Brain microvascular endothelial cell (primary cell): ENCODE results near the gene INCENP.

ENCODE experiments used
- DNase-seq: peaks from one replicate; pipeline ENCODE4 v3.0.0-alpha.2; 2020
- H3K27ac ChIP-seq: fragments of 250-450 bp; sonication (Bioruptor Pico); 2 replicates; pipeline ENCODE4 v1.5.1; 2020; ENCODE audit warnings: mild to moderate bottlenecking, moderate library complexity
- H3K27me3 ChIP-seq: fragments of 250-450 bp; sonication (Bioruptor Pico); replicated peaks from 2 replicates; pipeline ENCODE4 v1.5.1; 2020; ENCODE audit warnings: mild to moderate bottlenecking
- H3K36me3 ChIP-seq: fragments of 250-450 bp; sonication (Bioruptor Pico); replicated peaks from 2 replicates; pipeline ENCODE4 v1.5.1; 2020; ENCODE audit warnings: mild to moderate bottlenecking
- H3K4me3 ChIP-seq: 2 replicates; pipeline ENCODE4 v1.5.1; 2011; ENCODE audit warnings: low read depth, mild to moderate bottlenecking, control low read depth, low read length, moderate library complexity
- in situ Hi-C: cut with HindIII; loops from 2 replicates; pipeline ENCODE4 v1.10.0; 2017; ENCODE audit warnings: low sequenced_read_pairs, low pct_ligation_motif_present
- TF ChIP-seq, protein P1 (sequence below): IDR thresholded peaks from 2 replicates; pipeline ENCODE4 v1.5.1; 2011; ENCODE audit warnings: low read depth, mild to moderate bottlenecking, moderate library complexity, low read length, control low read depth, inconsistent platforms; ENCODE audit errors: missing control alignments

The INCENP gene

DNA sequence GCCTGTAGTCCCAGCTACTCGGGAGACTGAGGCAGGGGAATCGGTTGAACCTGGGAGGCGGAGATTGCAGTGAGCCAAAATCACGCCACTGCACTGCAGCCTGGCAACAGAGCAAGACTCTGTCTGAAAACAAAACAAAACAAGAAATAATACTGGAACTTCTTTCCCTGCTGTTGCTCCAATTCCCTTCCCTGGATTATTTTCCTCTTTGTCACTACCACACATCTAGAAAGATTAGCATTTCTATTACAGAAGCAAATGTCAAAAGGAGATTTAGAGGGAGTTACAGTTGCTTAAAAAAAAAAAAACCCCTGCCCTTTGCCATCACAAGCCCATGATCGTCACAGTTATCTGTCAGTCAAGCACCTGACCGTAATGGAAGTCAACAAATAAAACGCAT lies 48.5 kb downstream of the INCENP start:
- Histone ChIP-seq H3K27me3 (no peaks in the 10 kb centered on the region), H3K27ac (no peak overlapping the region), H3K4me3 (no peak overlapping the region), H3K36me3 (no peaks in the 10 kb centered on the region)
- in situ Hi-C loops = no loop called here
- TF ChIP-seq, protein P1, sequence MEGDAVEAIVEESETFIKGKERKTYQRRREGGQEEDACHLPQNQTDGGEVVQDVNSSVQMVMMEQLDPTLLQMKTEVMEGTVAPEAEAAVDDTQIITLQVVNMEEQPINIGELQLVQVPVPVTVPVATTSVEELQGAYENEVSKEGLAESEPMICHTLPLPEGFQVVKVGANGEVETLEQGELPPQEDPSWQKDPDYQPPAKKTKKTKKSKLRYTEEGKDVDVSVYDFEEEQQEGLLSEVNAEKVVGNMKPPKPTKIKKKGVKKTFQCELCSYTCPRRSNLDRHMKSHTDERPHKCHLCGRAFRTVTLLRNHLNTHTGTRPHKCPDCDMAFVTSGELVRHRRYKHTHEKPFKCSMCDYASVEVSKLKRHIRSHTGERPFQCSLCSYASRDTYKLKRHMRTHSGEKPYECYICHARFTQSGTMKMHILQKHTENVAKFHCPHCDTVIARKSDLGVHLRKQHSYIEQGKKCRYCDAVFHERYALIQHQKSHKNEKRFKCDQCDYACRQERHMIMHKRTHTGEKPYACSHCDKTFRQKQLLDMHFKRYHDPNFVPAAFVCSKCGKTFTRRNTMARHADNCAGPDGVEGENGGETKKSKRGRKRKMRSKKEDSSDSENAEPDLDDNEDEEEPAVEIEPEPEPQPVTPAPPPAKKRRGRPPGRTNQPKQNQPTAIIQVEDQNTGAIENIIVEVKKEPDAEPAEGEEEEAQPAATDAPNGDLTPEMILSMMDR = no peak
- no peak for DNase-seq

DNA sequence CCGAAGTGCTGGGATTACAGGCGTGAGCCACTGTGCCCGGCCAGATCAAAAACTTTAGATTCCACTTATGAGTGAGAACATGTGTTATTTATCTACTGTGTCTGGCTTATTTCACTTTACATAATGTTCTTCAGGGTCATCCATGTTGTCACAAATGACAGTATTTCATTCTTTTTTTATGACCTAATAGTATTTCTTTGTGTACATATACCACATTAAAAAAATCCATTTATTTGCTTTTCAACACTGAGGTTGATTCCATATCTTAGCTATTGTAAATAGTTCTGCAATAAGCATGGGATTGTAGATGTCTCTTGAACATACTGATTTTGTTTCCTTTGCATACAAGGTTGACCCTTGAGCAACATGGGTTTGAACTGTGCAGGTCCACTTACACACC lies 53.0 kb downstream of the INCENP start:
- no peaks in the 10 kb centered on the region for H3K36me3 ChIP-seq
- TF ChIP-seq, protein P1 = no peak
- H3K27ac ChIP-seq = no peak overlapping the region
- no peak overlapping the region for H3K4me3 ChIP-seq
- DNase-seq = no peak
- in situ Hi-C loops = no loop called here
- H3K27me3 ChIP-seq = peaks cover 3% of the 10 kb centered on the region

DNA sequence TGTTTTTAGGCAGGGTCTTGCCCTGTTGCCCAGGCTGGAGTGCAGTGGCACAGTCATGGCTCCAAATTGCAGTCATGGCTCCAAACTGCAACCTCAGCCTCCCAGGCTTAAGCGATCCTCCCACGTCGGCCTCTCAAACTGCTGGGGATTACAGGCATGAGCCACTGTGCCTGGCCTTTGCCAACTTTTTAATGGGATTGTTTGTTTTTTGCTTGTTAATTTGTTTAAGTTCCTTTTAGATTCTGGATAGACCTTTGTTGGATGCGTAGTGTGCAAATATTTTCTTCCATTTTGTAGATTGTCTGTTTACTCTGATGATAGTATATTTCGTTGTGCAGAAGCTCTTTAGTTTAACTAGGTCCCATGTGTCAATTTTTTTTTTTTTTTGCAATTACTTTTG lies 56.2 kb downstream of the INCENP start:
- TF ChIP-seq, protein P1 = no peak

DNA sequence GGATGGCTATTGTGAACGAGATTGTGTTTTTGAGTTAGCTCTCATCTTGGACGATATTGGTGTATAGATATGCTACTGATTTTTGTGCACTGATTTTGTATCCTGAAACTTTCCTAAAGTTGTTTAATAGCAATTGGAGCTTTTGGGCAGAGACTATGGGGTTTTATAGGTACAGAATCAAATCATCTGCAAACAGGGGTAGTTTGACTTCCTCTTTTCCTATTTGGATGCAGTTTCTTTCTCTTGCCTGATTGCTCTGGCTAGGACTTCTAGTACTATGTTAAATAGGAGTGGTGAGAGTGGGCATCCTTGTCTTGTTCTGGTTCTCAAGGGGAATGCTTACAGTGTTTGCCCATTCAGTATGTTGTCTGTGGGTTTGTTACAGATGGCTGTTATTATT lies 57.3 kb downstream of the INCENP start:
- no peaks in the 10 kb centered on the region for H3K36me3 ChIP-seq
- DNase-seq = no peak
- no peak overlapping the region for H3K4me3 ChIP-seq
- H3K27me3 ChIP-seq = peaks cover 3% of the 10 kb centered on the region
- H3K27ac ChIP-seq = no peak overlapping the region
- TF ChIP-seq, protein P1 = no peak
- in situ Hi-C loops = no loop called here

More for the DNA sequence above, 56.2 kb downstream of the INCENP start:
- in situ Hi-C loops = no loop called here
- no peak overlapping the region for H3K4me3 ChIP-seq
- H3K27ac ChIP-seq = no peak overlapping the region
- H3K27me3 ChIP-seq = peaks cover 3% of the 10 kb centered on the region
- H3K36me3 ChIP-seq = no peaks in the 10 kb centered on the region
- no peak for DNase-seq

DNA sequence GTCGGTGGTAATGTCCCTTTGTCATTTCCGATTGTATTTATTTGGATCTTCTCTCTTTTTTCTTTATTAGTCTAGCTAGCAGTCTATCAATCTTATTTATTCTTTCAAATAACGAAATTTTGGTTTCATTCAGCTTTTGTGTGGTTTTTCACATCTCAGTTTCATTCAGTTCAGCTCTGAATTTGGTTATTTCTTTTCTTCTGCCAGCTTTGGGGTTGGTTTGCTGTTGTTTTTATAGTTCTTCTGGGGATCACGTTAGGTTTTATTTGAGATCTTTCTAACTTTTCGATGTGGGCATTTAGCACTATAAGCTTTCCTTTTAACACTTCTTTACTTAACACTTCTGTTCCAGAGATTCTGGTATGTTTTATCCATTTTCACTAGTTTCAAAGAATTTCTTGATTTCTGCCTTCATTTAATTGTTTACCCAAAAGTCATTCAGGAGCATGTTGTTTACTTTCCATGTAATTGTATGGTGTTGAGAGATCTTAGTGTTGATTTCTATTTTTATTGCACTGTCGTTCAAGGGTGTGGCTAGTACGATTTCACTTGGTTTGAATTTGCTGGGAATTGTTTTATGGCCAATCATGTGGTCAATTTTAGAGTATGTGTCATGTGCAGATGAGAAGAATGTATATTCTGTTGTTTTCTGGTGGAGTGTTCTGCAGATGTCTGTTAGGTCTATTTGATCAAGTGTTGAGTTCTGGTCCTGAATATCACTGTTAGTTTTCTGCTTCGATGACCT lies 58.5 kb downstream of the INCENP start:
- no peaks in the 10 kb centered on the region for H3K36me3 ChIP-seq
- no peak for DNase-seq
- no peak overlapping the region for H3K27ac ChIP-seq
- in situ Hi-C loops = no loop called here
- peaks cover 3% of the 10 kb centered on the region for H3K27me3 ChIP-seq
- no peak overlapping the region for H3K4me3 ChIP-seq
- TF ChIP-seq, protein P1 = no peak

DNA sequence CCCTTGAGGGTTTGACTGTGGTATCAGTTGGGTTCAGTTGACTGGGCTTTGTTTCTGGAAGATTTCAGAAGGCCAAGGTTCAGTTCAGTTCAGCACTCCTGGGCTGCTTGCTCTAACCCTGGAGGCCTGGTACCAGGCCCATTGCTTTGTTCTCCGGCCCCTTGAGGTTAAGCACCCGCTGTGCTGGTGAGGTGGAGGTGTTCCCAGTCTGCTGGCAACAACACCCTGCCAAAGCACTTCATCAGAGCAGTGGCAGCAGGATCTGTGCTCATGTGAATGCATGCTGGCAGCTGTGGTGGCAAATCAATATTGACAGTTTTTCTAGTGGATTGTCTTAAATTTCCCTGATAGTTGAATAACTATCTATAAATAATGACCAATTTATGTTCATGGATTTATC lies 62.4 kb downstream of the INCENP start:
- TF ChIP-seq, protein P1 = no peak
- no peak for DNase-seq
- in situ Hi-C loops = no loop called here
- Histone ChIP-seq H3K27ac (no peak overlapping the region), H3K4me3 (no peak overlapping the region), H3K36me3 (no peaks in the 10 kb centered on the region), H3K27me3 (no peaks in the 10 kb centered on the region)
